ENCODE results near the gene RHO.

DNA sequence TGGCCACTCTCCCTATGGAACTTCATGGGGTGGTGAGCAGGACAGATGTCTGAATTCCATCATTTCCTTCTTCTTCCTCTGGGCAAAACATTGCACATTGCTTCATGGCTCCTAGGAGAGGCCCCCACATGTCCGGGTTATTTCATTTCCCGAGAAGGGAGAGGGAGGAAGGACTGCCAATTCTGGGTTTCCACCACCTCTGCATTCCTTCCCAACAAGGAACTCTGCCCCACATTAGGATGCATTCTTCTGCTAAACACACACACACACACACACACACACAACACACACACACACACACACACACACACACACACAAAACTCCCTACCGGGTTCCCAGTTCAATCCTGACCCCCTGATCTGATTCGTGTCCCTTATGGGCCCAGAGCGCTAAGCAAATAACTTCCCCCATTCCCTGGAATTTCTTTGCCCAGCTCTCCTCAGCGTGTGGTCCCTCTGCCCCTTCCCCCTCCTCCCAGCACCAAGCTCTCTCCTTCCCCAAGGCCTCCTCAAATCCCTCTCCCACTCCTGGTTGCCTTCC is 1.9 kb downstream of the RHO start:
- TF ChIP-seq, protein P1, sequence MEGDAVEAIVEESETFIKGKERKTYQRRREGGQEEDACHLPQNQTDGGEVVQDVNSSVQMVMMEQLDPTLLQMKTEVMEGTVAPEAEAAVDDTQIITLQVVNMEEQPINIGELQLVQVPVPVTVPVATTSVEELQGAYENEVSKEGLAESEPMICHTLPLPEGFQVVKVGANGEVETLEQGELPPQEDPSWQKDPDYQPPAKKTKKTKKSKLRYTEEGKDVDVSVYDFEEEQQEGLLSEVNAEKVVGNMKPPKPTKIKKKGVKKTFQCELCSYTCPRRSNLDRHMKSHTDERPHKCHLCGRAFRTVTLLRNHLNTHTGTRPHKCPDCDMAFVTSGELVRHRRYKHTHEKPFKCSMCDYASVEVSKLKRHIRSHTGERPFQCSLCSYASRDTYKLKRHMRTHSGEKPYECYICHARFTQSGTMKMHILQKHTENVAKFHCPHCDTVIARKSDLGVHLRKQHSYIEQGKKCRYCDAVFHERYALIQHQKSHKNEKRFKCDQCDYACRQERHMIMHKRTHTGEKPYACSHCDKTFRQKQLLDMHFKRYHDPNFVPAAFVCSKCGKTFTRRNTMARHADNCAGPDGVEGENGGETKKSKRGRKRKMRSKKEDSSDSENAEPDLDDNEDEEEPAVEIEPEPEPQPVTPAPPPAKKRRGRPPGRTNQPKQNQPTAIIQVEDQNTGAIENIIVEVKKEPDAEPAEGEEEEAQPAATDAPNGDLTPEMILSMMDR (conservative IDR thresholded peaks at IDR 0.05 in 1 of 2, IDR thresholded peaks at IDR 0.05 in 1 of 2; ENCODE audit: extremely low read depth in 1 of 2, insufficient read depth in 1 of 2, low read depth in 1 of 2, low read length in 2 of 2), result no peak
- no peak for TF ChIP-seq EZH2 (IDR thresholded peaks at IDR 0.05; ENCODE audit: borderline replicate concordance, low read length)
